DMS 273 (cell line): Measurements from ENCODE around the gene MYOZ2.
A peak's percentile ranks its signal among the peaks of the same experiment; 100 is the strongest.

Source experiments
- DNase-seq: peaks from one replicate; lab custom pipeline; 2025; ENCODE audit not compliant: unreplicated experiment; lab: John Stamatoyannopoulos, UW

MYOZ2 gene

GRCh38 chr4:119190354-119190753 is 54.7 kb downstream of the MYOZ2 start:
- no peak for DNase-seq

DNA sequence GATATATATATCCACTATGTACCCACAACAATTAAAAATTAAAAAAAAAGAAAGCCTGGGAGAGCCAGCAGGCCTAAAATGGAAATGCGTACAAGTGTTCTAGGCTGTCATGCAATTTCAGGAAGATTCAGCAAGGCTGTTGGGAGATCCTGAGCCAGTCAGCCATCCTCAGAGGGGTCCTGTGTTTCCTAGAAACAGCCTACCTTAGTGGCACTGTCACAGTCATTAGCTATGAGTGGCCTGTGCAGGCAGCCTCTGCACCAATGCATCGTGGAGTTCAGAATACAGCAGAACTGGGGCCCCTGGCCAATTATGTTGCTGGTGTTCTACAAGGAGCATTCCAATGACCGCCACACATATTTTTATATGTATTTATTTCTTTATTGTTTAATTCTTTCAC is 55.9 kb downstream of the MYOZ2 start:
- DNase-seq = no peak

GRCh38 chr4:119197772-119198212 is 62.2 kb downstream of the MYOZ2 start:
- no peak for DNase-seq

DNA sequence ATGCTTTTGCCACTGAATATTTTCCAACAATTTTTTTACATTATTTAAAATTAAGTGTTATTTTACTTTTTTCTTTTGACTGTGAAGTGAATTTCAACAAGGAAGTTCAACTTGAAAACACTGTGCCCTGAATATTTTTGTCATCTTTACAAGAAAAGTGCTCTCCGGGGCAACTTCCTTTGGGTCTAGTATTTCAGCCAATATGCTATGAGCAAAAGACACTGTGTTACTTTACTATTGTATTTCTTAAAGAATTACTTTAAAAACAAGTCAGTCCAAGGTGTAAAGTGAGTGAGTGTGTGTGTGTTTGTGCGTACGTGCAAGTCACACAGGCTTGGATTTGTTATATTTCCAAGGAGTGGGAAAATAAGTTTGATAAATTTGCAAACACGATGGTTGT is 69.3 kb downstream of the MYOZ2 start:
- DNase-seq = no peak

GRCh38 chr4:119205690-119206089 is 70.1 kb downstream of the MYOZ2 start:
- DNase-seq = no peak

- no peak for DNase-seq
Observed at GRCh38 chr4:119206178-119206577, 70.5 kb downstream of the MYOZ2 start.

DNA sequence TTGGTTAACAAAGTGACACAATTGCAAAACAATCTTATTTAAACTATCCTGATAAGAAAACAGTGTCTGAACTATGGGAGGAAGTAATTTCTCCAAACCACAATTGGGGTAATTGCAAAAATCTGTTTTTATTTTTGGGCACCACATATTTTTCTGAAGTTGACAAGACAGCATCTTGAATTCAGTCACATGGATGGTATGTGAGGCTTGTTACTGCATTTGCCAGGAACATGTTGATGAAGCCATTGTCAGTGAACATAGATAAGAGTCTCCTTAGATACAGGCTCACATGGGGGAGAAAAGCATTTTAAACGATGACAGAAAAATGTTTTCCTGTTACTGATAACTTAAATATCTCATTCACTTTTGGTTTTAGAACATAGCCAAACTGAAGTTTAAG is 71.4 kb downstream of the MYOZ2 start:
- DNase-seq = no peak

GRCh38 chr4:119209077-119209476 is 73.4 kb downstream of the MYOZ2 start:
- no peak for DNase-seq

GRCh38 chr4:119209586-119209985 is 74.0 kb downstream of the MYOZ2 start:
- no peak for DNase-seq

GRCh38 chr4:119210775-119211174 is 75.1 kb downstream of the MYOZ2 start:
- no peak for DNase-seq

DNA sequence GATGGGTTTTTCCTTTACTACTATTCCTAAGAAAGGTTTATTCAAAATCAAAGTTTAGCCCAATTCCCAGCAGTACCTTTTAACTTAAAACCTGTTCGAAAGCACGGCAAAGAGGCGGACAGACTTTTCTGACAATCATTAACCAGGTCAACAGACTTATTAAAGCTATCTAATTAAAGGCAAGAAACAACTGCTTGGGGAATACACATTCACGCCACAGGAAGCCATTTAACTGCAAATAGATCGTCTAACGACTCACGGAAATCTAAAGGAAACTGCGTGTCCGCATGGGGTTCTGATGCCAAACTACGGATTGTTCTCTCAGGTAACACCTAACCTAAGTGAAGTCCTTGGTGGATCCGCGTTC is 76.2 kb downstream of the MYOZ2 start:
- no peak for DNase-seq

GRCh38 chr4:119212234-119212963 is 76.8 kb downstream of the MYOZ2 start, which contains the start of gene USP53:
USP53 (plus strand) TSS chr4:119212713; CDS start chr4:119239760, 27,047 bp downstream.
- DNase-seq = peak; percentile 98

DNA sequence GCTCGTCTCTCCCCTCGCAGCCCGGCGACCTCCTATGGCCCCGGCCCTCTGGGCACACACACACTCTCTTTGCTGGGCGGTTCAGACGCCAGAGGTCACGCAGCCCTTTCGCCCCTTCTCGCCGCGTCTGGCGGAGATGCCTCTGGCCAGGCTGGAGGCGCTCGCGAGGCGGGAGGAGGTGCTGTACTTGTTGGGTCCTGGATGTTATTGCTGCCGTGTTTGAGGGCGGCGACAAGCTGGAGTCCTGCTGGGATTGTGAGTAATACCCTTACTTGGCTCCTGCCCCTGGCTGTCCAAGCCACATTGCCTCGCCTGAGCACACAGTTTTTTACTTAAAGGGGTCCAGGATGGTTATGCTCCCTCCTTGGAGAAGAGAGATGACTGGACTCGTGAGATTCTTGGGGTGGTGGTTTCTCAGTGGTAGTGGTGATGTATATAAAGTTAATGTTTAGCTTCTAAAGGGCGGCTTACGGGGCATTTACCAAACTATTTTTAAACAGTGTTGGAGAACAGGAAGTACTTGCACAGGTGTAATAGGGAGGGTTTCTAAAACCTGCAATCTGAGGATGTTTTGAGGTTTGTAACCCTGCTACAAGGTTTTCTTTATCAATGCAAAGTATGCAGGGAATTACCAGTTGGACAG is 77.5 kb downstream of the MYOZ2 start:
- DNase-seq = peak; percentile 86

GRCh38 chr4:119218093-119218492 is 82.5 kb downstream of the MYOZ2 start:
- no peak for DNase-seq

DNA sequence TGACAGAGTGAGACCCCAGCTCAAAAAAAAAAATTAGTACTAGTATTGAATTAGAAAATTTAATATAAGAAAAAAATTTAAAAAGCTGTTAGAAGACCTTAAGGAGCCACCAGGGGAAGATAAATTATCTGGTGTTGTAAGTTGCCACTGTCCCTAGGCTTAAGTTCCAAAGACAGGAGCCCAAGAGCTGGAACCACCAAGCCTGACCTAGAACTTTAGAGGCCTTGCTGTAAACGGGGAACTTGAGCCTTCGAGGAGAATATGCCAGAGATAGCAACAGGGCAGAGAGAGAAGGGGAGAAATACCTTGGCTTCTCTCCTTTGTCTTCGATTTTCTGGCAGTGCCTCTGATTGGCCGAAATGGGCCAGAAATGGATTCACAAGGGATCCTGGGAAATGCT is 85.8 kb downstream of the MYOZ2 start:
- DNase-seq = no peak

GRCh38 chr4:119227690-119228089 is 92.1 kb downstream of the MYOZ2 start:
- DNase-seq = no peak

GRCh38 chr4:119228406-119228805 is 92.8 kb downstream of the MYOZ2 start:
- DNase-seq = no peak

DNA sequence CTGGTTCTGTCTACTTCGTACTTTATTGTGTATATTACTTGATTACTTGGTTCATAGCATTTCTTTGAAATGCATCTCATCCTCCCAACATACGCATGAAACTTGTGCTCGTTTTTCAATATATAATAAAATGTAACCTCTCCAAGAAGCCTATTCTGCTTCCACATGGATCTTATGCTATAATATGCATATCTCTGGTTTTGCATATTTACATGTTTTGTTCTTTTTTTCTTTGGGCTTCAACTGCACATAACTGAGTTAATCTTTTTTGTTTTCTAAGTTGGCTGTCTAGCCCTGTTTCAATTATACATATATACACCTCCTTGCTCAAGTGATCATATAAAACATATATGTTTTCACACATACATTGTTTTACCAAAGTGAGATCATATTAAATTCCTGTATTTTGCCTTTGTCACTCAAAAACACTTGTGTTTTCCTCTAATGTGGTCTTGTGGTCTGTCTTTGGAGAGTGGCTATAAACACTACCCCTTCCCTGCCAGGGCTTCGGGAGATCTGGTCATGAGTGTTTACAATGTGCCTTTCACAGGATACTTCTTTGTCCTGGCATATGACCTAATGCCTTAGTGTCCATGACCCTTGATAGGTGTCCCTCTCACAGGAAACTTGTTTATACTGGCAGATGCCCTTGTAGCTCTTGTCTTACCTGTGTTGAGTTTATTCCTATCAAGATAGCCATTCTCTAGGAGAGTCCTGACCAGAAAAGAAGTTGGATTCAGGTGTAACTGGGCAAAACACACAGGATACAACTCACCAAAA is 94.5 kb downstream of the MYOZ2 start:
- DNase-seq = no peak

DNA sequence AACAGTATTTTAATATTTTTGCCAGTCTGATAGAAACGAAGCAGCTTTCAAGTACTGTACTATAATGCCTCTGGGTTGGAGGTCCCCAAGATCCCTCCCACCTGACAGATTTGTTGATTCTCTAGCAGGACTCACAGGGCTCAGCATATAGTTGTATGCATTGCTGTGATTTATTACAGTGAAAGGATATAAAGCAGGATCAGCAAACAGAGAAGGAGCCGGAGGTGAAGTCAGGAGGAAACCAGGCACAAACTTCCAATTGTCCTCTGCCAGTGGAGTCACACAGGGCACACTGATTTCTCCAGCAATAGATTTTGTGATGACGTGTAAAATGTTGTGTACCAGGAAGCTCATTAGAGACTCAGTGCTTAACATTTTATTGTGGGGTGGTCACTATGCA is 95.9 kb downstream of the MYOZ2 start:
- no peak for DNase-seq

DNA sequence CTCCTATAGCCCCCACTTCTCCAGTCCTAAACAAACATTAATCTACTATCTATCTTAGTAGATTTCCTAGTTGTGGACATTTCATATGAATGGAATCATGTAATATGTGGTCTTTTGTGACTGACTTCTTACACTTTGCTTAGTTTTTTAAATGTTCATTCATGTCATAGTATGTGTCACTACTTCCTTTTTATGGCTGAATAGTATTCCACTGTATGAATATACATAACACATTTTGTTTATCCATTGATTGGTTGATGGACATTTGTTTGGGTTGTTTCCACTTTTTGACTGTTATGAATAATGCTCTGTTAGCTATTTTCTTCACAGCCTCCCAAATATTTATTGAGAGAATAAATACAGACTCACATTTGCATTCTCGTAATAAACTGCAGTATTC is 96.7 kb downstream of the MYOZ2 start:
- DNase-seq = no peak

DNA sequence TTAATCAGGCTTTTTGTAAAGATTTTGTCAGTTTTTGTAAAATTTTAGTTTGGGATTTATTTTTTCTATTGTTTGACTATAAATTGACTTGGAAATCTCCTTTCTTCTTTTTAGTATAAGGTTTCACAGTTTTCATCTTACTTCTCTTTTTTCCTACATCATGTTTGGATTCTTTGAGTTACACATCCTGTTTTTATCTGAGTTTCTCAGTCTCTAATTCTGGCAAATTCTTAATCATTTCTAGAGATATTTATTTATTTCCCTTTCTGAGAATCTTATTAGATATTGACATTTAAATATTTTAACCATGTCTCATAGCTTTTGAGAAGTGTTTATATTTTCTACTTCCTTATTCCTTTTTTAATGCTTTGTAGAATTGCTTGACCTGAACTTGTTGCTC is 97.6 kb downstream of the MYOZ2 start:
- DNase-seq = no peak

GRCh38 chr4:119233750-119234149 is 98.1 kb downstream of the MYOZ2 start:
- no peak for DNase-seq
